Fibroblast of villous mesenchyme (primary cell): ENCODE measurements around the gene FRAS1. TPM values are rescaled to one million over a fixed set of nuclear protein-coding genes. Genes with fewer than 3 reads are reported as not detected.

Source experiments
- DNase-seq: peaks from one replicate; pipeline ENCODE4 v3.0.0-alpha.2; 2010; ENCODE audit warnings: low read depth
- H3K4me3 ChIP-seq: 2 replicates; pipeline ENCODE4 v1.5.1; 2011; ENCODE audit warnings: low read depth, mild to moderate bottlenecking, low read length
- total RNA-seq: library from RNA; depleted of rRNA; stranded (reverse); fragments of >200 nt; gene quantifications from 2 replicates; pipeline ENCODE4 v1.2.3, GENCODE V29; 2012
- TF ChIP-seq, protein P1 (sequence below): IDR thresholded peaks from 2 replicates; pipeline ENCODE4 v1.5.1; 2012; ENCODE audit warnings: low read depth, mild to moderate bottlenecking, low read length; ENCODE audit not compliant: insufficient read depth

Gene FRAS1
- total RNA-seq, 1 donor, result 1.3 TPM

- TF ChIP-seq, protein P1, sequence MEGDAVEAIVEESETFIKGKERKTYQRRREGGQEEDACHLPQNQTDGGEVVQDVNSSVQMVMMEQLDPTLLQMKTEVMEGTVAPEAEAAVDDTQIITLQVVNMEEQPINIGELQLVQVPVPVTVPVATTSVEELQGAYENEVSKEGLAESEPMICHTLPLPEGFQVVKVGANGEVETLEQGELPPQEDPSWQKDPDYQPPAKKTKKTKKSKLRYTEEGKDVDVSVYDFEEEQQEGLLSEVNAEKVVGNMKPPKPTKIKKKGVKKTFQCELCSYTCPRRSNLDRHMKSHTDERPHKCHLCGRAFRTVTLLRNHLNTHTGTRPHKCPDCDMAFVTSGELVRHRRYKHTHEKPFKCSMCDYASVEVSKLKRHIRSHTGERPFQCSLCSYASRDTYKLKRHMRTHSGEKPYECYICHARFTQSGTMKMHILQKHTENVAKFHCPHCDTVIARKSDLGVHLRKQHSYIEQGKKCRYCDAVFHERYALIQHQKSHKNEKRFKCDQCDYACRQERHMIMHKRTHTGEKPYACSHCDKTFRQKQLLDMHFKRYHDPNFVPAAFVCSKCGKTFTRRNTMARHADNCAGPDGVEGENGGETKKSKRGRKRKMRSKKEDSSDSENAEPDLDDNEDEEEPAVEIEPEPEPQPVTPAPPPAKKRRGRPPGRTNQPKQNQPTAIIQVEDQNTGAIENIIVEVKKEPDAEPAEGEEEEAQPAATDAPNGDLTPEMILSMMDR, result no peak
These were observed 253.1 kb downstream of the FRAS1 start for GRCh38 chr4:78310007-78310739.

DNA sequence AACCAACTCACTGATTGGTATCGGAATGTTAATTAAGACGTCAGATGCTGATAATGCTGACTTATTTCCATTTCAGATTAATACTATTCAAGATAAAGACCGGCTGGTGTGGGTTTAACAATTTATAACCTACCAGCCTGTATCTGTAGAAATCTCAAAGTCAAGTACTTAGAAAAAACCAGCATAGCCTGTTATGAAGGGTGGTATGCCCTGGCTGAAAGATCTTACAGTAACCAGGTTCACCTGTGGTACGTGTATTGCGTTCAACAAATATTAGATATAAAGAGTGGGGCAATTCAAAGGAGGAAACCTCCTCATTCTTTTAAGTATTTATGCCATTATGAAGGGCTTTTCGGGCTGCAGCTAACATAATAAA is 253.6 kb downstream of the FRAS1 start:
- no peak for DNase-seq
- H3K4me3 ChIP-seq, result no peak overlapping the region
- TF ChIP-seq, protein P1, result no peak

More at GRCh38 chr4:78310007-78310739, 253.1 kb downstream of the FRAS1 start:
- no peak overlapping the region for H3K4me3 ChIP-seq
- peak; percentile 28 for DNase-seq

DNA sequence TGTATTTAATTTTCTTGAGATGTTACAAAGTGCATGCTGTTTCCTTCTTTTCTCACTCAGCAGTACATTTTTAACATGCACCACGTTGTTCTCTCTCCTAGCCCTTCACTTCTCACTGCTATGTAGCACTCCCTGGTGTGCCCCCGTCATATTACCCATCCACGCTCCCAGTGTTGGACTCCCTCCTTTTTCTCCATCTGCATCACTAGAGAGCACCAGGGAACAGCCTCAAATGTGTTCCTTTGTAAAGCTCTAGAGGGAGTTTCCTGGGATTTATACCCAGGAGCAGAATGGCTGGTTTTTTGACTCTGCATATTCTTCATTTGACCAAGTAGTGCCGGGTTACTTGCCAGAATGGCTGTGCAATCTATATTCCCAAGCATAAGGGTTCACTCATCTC is 254.2 kb downstream of the FRAS1 start:
- H3K4me3 ChIP-seq, result no peak overlapping the region
- DNase-seq, result no peak
- TF ChIP-seq, protein P1, result peak; percentile 5

GRCh38 chr4:78312989-78313753 is 256.0 kb downstream of the FRAS1 start:
- DNase-seq, result no peak
- TF ChIP-seq, protein P1, result no peak
- no peak overlapping the region for H3K4me3 ChIP-seq

GRCh38 chr4:78313754-78314120 is 256.6 kb downstream of the FRAS1 start:
- DNase-seq, result no peak
- TF ChIP-seq, protein P1, result no peak
- no peak overlapping the region for H3K4me3 ChIP-seq

DNA sequence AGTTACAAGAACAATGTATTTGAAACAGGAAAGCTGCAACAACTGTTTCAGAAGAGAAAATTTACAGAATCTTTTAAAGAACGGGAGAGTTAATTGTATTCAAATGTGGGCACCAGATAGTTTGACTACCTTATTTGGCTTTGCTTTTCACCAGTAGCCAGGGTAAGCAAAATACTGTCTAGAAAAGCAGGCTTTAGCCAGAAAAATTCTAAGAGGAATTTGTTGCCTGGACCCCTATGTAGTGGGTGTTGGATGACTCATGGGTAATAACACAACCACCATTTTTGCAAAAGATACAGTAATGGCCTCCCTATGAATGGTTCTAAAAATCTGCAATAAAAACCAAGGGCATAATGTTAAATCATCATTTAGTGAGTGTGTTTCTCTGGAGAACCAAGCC is 261.0 kb downstream of the FRAS1 start:
- DNase-seq, result no peak
- TF ChIP-seq, protein P1, result no peak
- no peak overlapping the region for H3K4me3 ChIP-seq
